ENCODE measurements around the gene KDR. TPM values are rescaled to one million over a fixed set of nuclear protein-coding genes. Genes with fewer than 3 reads are reported as not detected.

KDR gene
- total and polyA plus RNA-seq, 9 of the 15 experiments (the other 6 are each of a cell fraction or from before 2014, with no cell fraction given) = 0.13 TPM; not detected in 8

DNA sequence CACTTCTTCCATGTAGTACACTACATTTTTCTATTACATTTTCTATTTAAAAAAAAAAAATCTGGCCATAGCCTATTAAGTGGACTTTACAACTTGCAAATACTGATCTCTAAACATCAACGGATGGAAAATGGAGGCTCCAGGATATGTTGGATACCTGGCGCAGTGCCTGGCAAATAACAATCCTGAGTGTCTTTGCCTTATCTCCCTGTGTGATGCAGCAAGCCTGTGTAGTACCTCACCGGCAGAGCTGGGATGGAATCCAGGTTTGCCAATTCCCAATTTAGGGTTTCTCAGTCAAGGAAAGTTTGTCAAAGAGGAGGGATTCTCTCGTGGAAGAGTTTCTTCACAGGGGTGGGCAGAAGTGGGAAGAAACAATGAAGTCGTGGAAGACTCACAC, 93.2 kb downstream of the KDR start:
- Histone ChIP-seq H3K9ac (ENCODE audit: insufficient read depth in 1 of 2, low read depth in 2 of 2, low read length in 2 of 2) (no peak overlapping the region), H3K36me3 (ENCODE audit: control insufficient read depth, insufficient read depth, low read length) (no peaks in the 10 kb centered on the region), H4K20me1 (replicated peaks; ENCODE audit: control insufficient read depth, insufficient read depth, low read length) (no peaks in the 10 kb centered on the region), H3K4me1 (replicated peaks in 1 of 2; ENCODE audit: control insufficient read depth in 2 of 2, insufficient read depth in 2 of 2, low read length in 2 of 2) (peaks cover 0 to 2% of the 10 kb centered on the region in 2 experiments; a peak in 1 of 5 replicates), H3K9me1 (ENCODE audit: control insufficient read depth, insufficient read depth, low read length) (no peaks in the 10 kb centered on the region), H3K4me3 (no peak overlapping the region), H3K27me3 (ENCODE audit: control insufficient read depth in 2 of 2, insufficient read depth in 2 of 2, low read length in 2 of 2) (no peaks in the 10 kb centered on the region; a peak in 2 of 5 replicates), H3K9me3 (replicated peaks; ENCODE audit: control insufficient read depth, insufficient read depth, low read depth, low read length) (no peaks in the 10 kb centered on the region), H3K79me2 (ENCODE audit: control insufficient read depth, insufficient read depth, low read length) (no peaks in the 10 kb centered on the region), H2AFZ (ENCODE audit: low read depth, low read length) (no peak overlapping the region), H3K4me2 (ENCODE audit: insufficient read depth, low read length) (no peak overlapping the region), H3K27ac (ENCODE audit: extremely low read depth, low read depth, low read length) (no peak overlapping the region)
- DNase-seq (ENCODE audit: extremely low read depth in 1 of 4, low spot score in 3 of 4) (no peak), FAIRE-seq (no peak), ATAC-seq (no peak)
- no TSS peak for BruUV-seq (replicated peaks)
- CTCF ChIA-PET (ENCODE audit: low intra/inter-chr PET ratio) = no interaction called here
- POLR2A ChIA-PET = interaction anchor here (0.6 to 0.7 kb wide), 2 partner anchors 18 to 1825 kb away, joined by 3 to 4 read pairs; no protein-coding TSS in a partner anchor
- 0% methylated on average over 5 of the region's 5 CpGs for whole genome bisulfite sequencing (ENCODE audit: insufficient coverage, low coverage, missing lambda C conversion rate)
- in situ Hi-C loops (cut with MboI) (no loop called here), intact Hi-C loops (cut with micrococcal nuclease) (no loop called here)
- TF ChIP-seq, protein P1, sequence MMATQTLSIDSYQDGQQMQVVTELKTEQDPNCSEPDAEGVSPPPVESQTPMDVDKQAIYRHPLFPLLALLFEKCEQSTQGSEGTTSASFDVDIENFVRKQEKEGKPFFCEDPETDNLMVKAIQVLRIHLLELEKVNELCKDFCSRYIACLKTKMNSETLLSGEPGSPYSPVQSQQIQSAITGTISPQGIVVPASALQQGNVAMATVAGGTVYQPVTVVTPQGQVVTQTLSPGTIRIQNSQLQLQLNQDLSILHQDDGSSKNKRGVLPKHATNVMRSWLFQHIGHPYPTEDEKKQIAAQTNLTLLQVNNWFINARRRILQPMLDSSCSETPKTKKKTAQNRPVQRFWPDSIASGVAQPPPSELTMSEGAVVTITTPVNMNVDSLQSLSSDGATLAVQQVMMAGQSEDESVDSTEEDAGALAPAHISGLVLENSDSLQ (IDR thresholded peaks at IDR 0.05) = no peak
- TF ChIP-seq ZBED1 (IDR thresholded peaks at IDR 0.05) = no peak
- TF ChIP-seq SP2 (IDR thresholded peaks at IDR 0.05; ENCODE audit: extremely low read depth, low read depth, low read length, poor library complexity, severe bottlenecking) = no peak
- no peak for TF ChIP-seq ZNF24 (IDR thresholded peaks at IDR 0.05)
- TF ChIP-seq TCF7 (IDR thresholded peaks at IDR 0.05; ENCODE audit: borderline replicate concordance) = no peak
- TF ChIP-seq TAF7 (tag; IDR thresholded peaks at IDR 0.05) = no peak
- TF ChIP-seq FUS (optimal IDR thresholded peaks at IDR 0.05; ENCODE audit: low read depth, low read length) = no peak
